Medulla oblongata (tissue), 1 donor: Measurements from ENCODE around the gene LHX4.

Source experiments
- DNase-seq: peaks from one replicate; pipeline ENCODE4 v3.0.0-alpha.2; 2015; ENCODE audit errors: extremely low spot score

Gene LHX4

GRCh38 chr1:180271272-180272255 lies 41.5 kb downstream of the LHX4 start:
- no peak for DNase-seq

- no peak for DNase-seq
These were observed 42.3 kb downstream of the LHX4 start for GRCh38 chr1:180272395-180272794.

- no peak for DNase-seq
These were observed 43.0 kb downstream of the LHX4 start for GRCh38 chr1:180273066-180273465.

- DNase-seq: no peak
These were observed 44.2 kb downstream of the LHX4 start for GRCh38 chr1:180274221-180274620.

GRCh38 chr1:180275726-180276125 lies 45.7 kb downstream of the LHX4 start:
- no peak for DNase-seq

GRCh38 chr1:180277476-180278193 lies 47.6 kb downstream of the LHX4 start:
- DNase-seq: no peak

- peak; percentile 68 for DNase-seq
These were observed 48.1 kb downstream of the LHX4 start for GRCh38 chr1:180278194-180278515.

- DNase-seq: peak; percentile 35
These were observed 48.7 kb downstream of the LHX4 start for GRCh38 chr1:180278596-180279395.

- DNase-seq: no peak
These were observed 49.6 kb downstream of the LHX4 start for GRCh38 chr1:180279651-180280050.

- no peak for DNase-seq
These were observed 50.6 kb downstream of the LHX4 start for GRCh38 chr1:180280617-180281016.

GRCh38 chr1:180281490-180281889 lies 51.4 kb downstream of the LHX4 start:
- no peak for DNase-seq

GRCh38 chr1:180282401-180283044 lies 52.5 kb downstream of the LHX4 start:
- DNase-seq: no peak

GRCh38 chr1:180283098-180283497 lies 53.0 kb downstream of the LHX4 start:
- DNase-seq: no peak

- no peak for DNase-seq
These were observed 56.4 kb downstream of the LHX4 start for GRCh38 chr1:180286417-180286816.

GRCh38 chr1:180287988-180288705 lies 58.1 kb downstream of the LHX4 start:
- DNase-seq: peak; percentile 44

GRCh38 chr1:180288940-180289339 lies 58.9 kb downstream of the LHX4 start:
- no peak for DNase-seq

GRCh38 chr1:180290265-180291001 lies 60.4 kb downstream of the LHX4 start:
- DNase-seq: no peak

GRCh38 chr1:180291004-180291403 lies 60.9 kb downstream of the LHX4 start:
- DNase-seq: no peak

GRCh38 chr1:180294711-180295110 lies 64.6 kb downstream of the LHX4 start:
- DNase-seq: no peak

GRCh38 chr1:180295999-180296398 lies 65.9 kb downstream of the LHX4 start:
- DNase-seq: no peak
